Sigmoid colon (tissue), 4 donors: ENCODE results near the gene RAB29.

Experiments
- CTCF ChIP-seq, 4 experiments: fragments of 450-650 bp in 3 of 4; fragments of 200-600 bp in 1 of 4; IDR thresholded peaks; one replicate each; pipeline ENCODE4 v1.5.1; 2016 to 2019; ENCODE audit warnings: antibody characterized with exemption in 4 of 4, mild to moderate bottlenecking in 3 of 4, moderate library complexity in 2 of 4
- EP300 ChIP-seq, 4 donors: sonication (generic); formaldehyde crosslinking; IDR thresholded peaks; one replicate each; pipeline ENCODE4 v1.6.1; 2017; ENCODE audit warnings: antibody characterized with exemption in 4 of 4
- POLR2A ChIP-seq, 2 donors: fragments of 450-650 bp; IDR thresholded peaks; one replicate each; pipeline ENCODE4 v1.6.1; 2016; ENCODE audit warnings: antibody characterized with exemption in 2 of 2, mild to moderate bottlenecking in 2 of 2, moderate library complexity in 2 of 2

GRCh38 chr1:205822397-205822796, 47.1 kb upstream of the RAB29 start:
- no peak for TF ChIP-seq EP300 (IDR thresholded peaks at IDR 0.05)
- no peak for TF ChIP-seq CTCF (IDR thresholded peaks at IDR 0.05)
- no peak for TF ChIP-seq POLR2A (IDR thresholded peaks at IDR 0.05)
